Endothelial cell of umbilical vein (primary cell): ENCODE data around the gene URI1. TPM values are rescaled to one million over a fixed set of nuclear protein-coding genes. Genes with fewer than 3 reads are reported as not detected.

Source experiments
- BruUV-seq: library from RNA; stranded (reverse); fragments of 400-500 nt; replicated peaks from 2 replicates; lab custom pipeline; 2021; lab: Mats Ljungman, UMichigan
- CTCF ChIA-PET: fragments of 300-600, 350-600 bp; sonication (Branson Sonifier 250); formaldehyde crosslinking; loops from one replicate; lab custom pipeline; 2021; ENCODE audit warnings: antibody characterized with exemption, inconsistent platforms; lab: Charles Lee
- POLR2A ChIA-PET: fragments of 300-600, 350-600 bp; sonication (Branson Sonifier 250); formaldehyde crosslinking; loops from one replicate; lab custom pipeline; 2021; ENCODE audit warnings: antibody characterized with exemption, inconsistent platforms; lab: Charles Lee
- DNase-seq: peaks from one replicate; pipeline ENCODE4 v3.0.0-alpha.2; 2011; ENCODE audit warnings: low read depth, low spot score
- FAIRE-seq: peaks from 2 replicates; lab custom pipeline; 2011; peaks lifted over from hg19 to GRCh38; lab: Jason Lieb, UNC
- H2AFZ ChIP-seq: 2 replicates; pipeline ENCODE4 v1.6.0; 2012; ENCODE audit warnings: low read depth, low read length, control low read depth, inconsistent platforms
- H3K27ac ChIP-seq: 2 replicates; pipeline ENCODE4 v1.5.1; 2011; ENCODE audit warnings: low read depth, mild to moderate bottlenecking, control low read depth, low read length, moderate library complexity; ENCODE audit not compliant: insufficient read depth
- H3K27me3 ChIP-seq, 2 experiments: 2 replicates each; pipeline versions ENCODE4 v1.6.0 to v1.6.1; 2011; ENCODE audit warnings: low read length in 2 of 2, mixed read lengths in 1 of 2; ENCODE audit not compliant: control insufficient read depth in 2 of 2, insufficient read depth in 2 of 2
- H3K36me3 ChIP-seq, 2 experiments: 2 replicates in 1 of 2; 3 replicates in 1 of 2; pipeline ENCODE4 v1.5.1; 2011; ENCODE audit warnings: low read length in 2 of 2, mild to moderate bottlenecking in 1 of 2, moderate library complexity in 1 of 2; ENCODE audit not compliant: control insufficient read depth in 2 of 2, insufficient read depth in 2 of 2; ENCODE audit errors: extremely low read depth in 1 of 2
- H3K4me1 ChIP-seq: 3 replicates; pipeline ENCODE4 v1.5.1; 2011; ENCODE audit warnings: mild to moderate bottlenecking, low read length; ENCODE audit not compliant: control insufficient read depth, insufficient read depth; ENCODE audit errors: extremely low read depth
- H3K4me2 ChIP-seq: 2 replicates; pipeline ENCODE4 v1.6.1; 2011; ENCODE audit warnings: low read length, control low read depth, mixed read lengths; ENCODE audit not compliant: insufficient read depth
- H3K4me3 ChIP-seq, 3 experiments: fragments of 200-600 bp in 1 of 3; sonication (generic), shearing (Covaris generic) in 1 of 3; replicated peaks in 1 of 3; 2 replicates each; pipeline ENCODE4 v1.5.1; 2011 to 2016; ENCODE audit warnings: control low read depth in 3 of 3, low read length in 3 of 3, mild to moderate bottlenecking in 2 of 3, inconsistent platforms in 1 of 3, low read depth in 1 of 3, moderate library complexity in 1 of 3; ENCODE audit not compliant: insufficient read depth in 1 of 3
- H3K79me2 ChIP-seq: 2 replicates; pipeline ENCODE4 v1.6.0; 2012; ENCODE audit warnings: low read length, inconsistent platforms; ENCODE audit not compliant: control insufficient read depth, insufficient read depth
- H3K9ac ChIP-seq: replicated peaks from 2 replicates; pipeline ENCODE3; 2011; ENCODE audit warnings: low read length, control low read depth; ENCODE audit not compliant: insufficient read depth; ENCODE audit errors: extremely low read depth
- H3K9me1 ChIP-seq: replicated peaks from 3 replicates; pipeline ENCODE4 v1.6.0; 2011; ENCODE audit warnings: mild to moderate bottlenecking, low read length; ENCODE audit not compliant: control insufficient read depth, insufficient read depth; ENCODE audit errors: extremely low read depth
- H3K9me3 ChIP-seq: replicated peaks from 2 replicates; pipeline ENCODE4 v1.5.1; 2012; ENCODE audit warnings: low read length, inconsistent platforms; ENCODE audit not compliant: control insufficient read depth, insufficient read depth
- H4K20me1 ChIP-seq: replicated peaks from 2 replicates; pipeline ENCODE3; 2011; ENCODE audit warnings: mild to moderate bottlenecking, low read length; ENCODE audit not compliant: control insufficient read depth, insufficient read depth; ENCODE audit errors: extremely low read depth
- CTCF ChIP-seq, 2 donors: IDR thresholded peaks; 1 replicate in 1 of 2; 2 replicates in 1 of 2; pipeline ENCODE4 v1.5.1; 2011; ENCODE audit warnings: low read length in 2 of 2, mild to moderate bottlenecking in 2 of 2, moderate library complexity in 2 of 2, control low read depth in 1 of 2, inconsistent platforms in 1 of 2, low read depth in 1 of 2; ENCODE audit not compliant: insufficient read depth in 1 of 2; ENCODE audit errors: extremely low read depth in 1 of 2
- EZH2 ChIP-seq: IDR thresholded peaks from 2 replicates; pipeline ENCODE4 v1.6.1; 2012; ENCODE audit warnings: borderline replicate concordance, low read depth, mild to moderate bottlenecking, moderate library complexity, low read length, inconsistent platforms; ENCODE audit not compliant: severe bottlenecking
- GATA2 ChIP-seq: IDR thresholded peaks from 2 replicates; pipeline ENCODE4 v1.7.0; 2011; ENCODE audit warnings: low read depth, mild to moderate bottlenecking, moderate library complexity, mixed read lengths, low read length; ENCODE audit not compliant: insufficient read length, insufficient read depth
- MAX ChIP-seq: IDR thresholded peaks from 2 replicates; pipeline ENCODE4 v1.6.1; 2011; ENCODE audit not compliant: insufficient read depth, insufficient read length
- MYC ChIP-seq: IDR thresholded peaks from one replicate; pipeline ENCODE4 v1.6.1; 2011; ENCODE audit warnings: mild to moderate bottlenecking, low read depth, low read length
- POLR2A ChIP-seq: IDR thresholded peaks from 2 replicates; pipeline ENCODE4 v1.6.1; 2012; ENCODE audit warnings: low read depth, mild to moderate bottlenecking, control low read depth, low read length
- dilution Hi-C: fragments of 300-500 bp; cut with MboI; formaldehyde crosslinking; loops from one replicate; pipeline ENCODE4 v1.15.0; 2019; ENCODE audit warnings: low sequenced_read_pairs; ENCODE audit not compliant: extremely low pct_ligation_motif_present
- intact Hi-C: fragments of 100-400 bp; cut with micrococcal nuclease; formaldehyde crosslinking; loops from one replicate; pipeline ENCODE4 v1.10.0; 2022
- polyA plus RNA-seq, 4 experiments: library from polyadenylated mRNA; depleted of rRNA in 3 of 4; stranded (reverse) in 3 of 4; unstranded in 1 of 4; fragments of >200 nt; gene quantifications; 2 replicates each; pipeline versions ENCODE4 v1.2.1 to v1.2.3, GENCODE V29; 2011 to 2012; ENCODE audit warnings: missing spikeins in 1 of 4
- total RNA-seq: library from RNA; stranded (reverse); gene quantifications from 2 replicates; pipeline ENCODE4 v1.2.3, GENCODE V29; 2021

Gene URI1
- total and polyA plus RNA-seq, 2 donors (not counting 3 experiments of a cell fraction or from before 2014, with no cell fraction given): 12.8 to 28.9 TPM

DNA sequence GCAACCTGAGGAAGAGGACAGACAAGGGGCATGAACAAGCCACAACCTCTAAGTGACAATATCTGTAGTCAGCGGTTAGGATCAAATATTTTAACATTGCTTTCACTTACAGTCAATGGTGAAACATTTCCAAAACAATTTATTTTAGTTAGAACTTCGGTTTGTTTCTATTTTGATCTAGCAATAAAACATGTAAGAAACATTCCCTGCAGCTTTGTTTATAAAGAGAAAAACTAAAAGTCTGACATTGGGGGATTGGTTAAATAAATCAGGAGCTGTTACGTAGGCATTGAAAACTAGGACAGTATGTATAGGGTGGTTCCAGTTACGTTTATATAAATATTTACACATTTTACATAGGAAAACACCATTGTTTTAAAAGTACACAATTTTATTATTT is 3.4 kb downstream of the URI1 start:
- Histone ChIP-seq H3K27ac (no peak overlapping the region), H3K9ac (no peak overlapping the region), H3K9me1 (no peaks in the 10 kb centered on the region), H2AFZ (no peak overlapping the region), H3K4me1 (peaks cover 10% of the 10 kb centered on the region), H3K79me2 (peaks cover 59% of the 10 kb centered on the region), H4K20me1 (no peaks in the 10 kb centered on the region), H3K36me3 (no peaks in the 10 kb centered on the region), H3K27me3 (peaks cover 0 to 3% of the 10 kb centered on the region in 2 experiments), H3K9me3 (no peaks in the 10 kb centered on the region), H3K4me3 (no peak overlapping the region), H3K4me2 (no peak overlapping the region)
- DNase-seq (no peak), FAIRE-seq (no peak)
- CTCF ChIA-PET: interaction anchor here (1.0 to 2.3 kb wide), 3 partner anchors 13 to 21 kb away, joined by 3 to 8 read pairs (median 5); no protein-coding TSS in a partner anchor
- POLR2A ChIA-PET: no interaction called here
- no peak for TF ChIP-seq EZH2
- TF ChIP-seq GATA2: no peak
- no peak for TF ChIP-seq POLR2A
- TF ChIP-seq CTCF (IDR thresholded peaks at IDR 0.05; ENCODE audit: extremely low read depth in 1 of 2, insufficient read depth in 1 of 2, low read depth in 1 of 2, low read length in 2 of 2): no peak
- no peak for TF ChIP-seq MYC
- no peak for TF ChIP-seq MAX
- BruUV-seq: no TSS peak
- intact Hi-C loops (no loop called here), dilution Hi-C loops (no loop called here)
